Endodermal cell (in vitro differentiated cells): Measurements from ENCODE around the gene PIBF1. TPM values are rescaled to one million over a fixed set of nuclear protein-coding genes. Genes with fewer than 3 reads are reported as not detected.

Experiments used
- DNase-seq: peaks from one replicate; pipeline ENCODE4 v3.0.0-alpha.2; 2017
- H3K27ac ChIP-seq: 2 replicates; pipeline ENCODE4 v1.5.1; 2013; ENCODE audit warnings: mild to moderate bottlenecking, low read depth, low read length, moderate library complexity
- H3K27me3 ChIP-seq: 2 replicates; pipeline ENCODE4 v1.6.1; 2013; ENCODE audit warnings: mild to moderate bottlenecking, low read length, moderate library complexity; ENCODE audit not compliant: insufficient read depth, control insufficient read depth, poor library complexity, severe bottlenecking
- H3K36me3 ChIP-seq: 2 replicates; pipeline ENCODE4 v1.7.0; 2013; ENCODE audit warnings: mild to moderate bottlenecking, low read length, moderate library complexity; ENCODE audit not compliant: control insufficient read depth, insufficient read depth
- H3K4me1 ChIP-seq: one replicate; pipeline ENCODE4 v1.7.0; 2013; ENCODE audit warnings: low read length; ENCODE audit not compliant: control insufficient read depth, insufficient read depth
- H3K4me3 ChIP-seq: 2 replicates; pipeline ENCODE4 v1.5.1; 2013; ENCODE audit warnings: mild to moderate bottlenecking, low read length, moderate library complexity
- H3K9ac ChIP-seq: 2 replicates; pipeline ENCODE4 v1.6.1; 2013; ENCODE audit warnings: mild to moderate bottlenecking, low read length, moderate library complexity; ENCODE audit not compliant: poor library complexity, severe bottlenecking; ENCODE audit errors: extremely low read depth
- H3K9me3 ChIP-seq: 2 replicates; pipeline ENCODE4 v1.6.1; 2013; ENCODE audit warnings: mild to moderate bottlenecking, low read length, moderate library complexity; ENCODE audit not compliant: control insufficient read depth
- H3K27ac Mint-ChIP-seq: 2 replicates; pipeline ENCODE4 v1.8.0; 2020; ENCODE audit warnings: mixed read lengths
- H3K27me3 Mint-ChIP-seq: 2 replicates; pipeline ENCODE4 v1.8.0; 2021; ENCODE audit warnings: mild to moderate bottlenecking, mixed read lengths; ENCODE audit not compliant: insufficient read depth
- H3K36me3 Mint-ChIP-seq: 2 replicates; pipeline ENCODE4 v1.8.0; 2020; ENCODE audit warnings: low read depth, mixed read lengths
- H3K4me1 Mint-ChIP-seq: 2 replicates; pipeline ENCODE4 v1.8.0; 2020; ENCODE audit warnings: mixed read lengths
- H3K4me3 Mint-ChIP-seq: 2 replicates; pipeline ENCODE4 v1.8.0; 2020; ENCODE audit warnings: mild to moderate bottlenecking, moderate library complexity, mixed read lengths
- H3K9me3 Mint-ChIP-seq: 2 replicates; pipeline ENCODE4 v1.8.0; 2020; ENCODE audit warnings: mild to moderate bottlenecking, mixed read lengths
- CTCF ChIP-seq: fragments of 200-600 bp; sonication (generic); conservative IDR thresholded peaks from 2 replicates; pipeline ENCODE4 v1.5.0; 2021; ENCODE audit warnings: antibody characterized with exemption, mild to moderate bottlenecking
- WGBS, 2 experiments: methylation state at CpG; one replicate each; pipeline versions ENCODE4 v1.1.5 to v1.1.7; 2013; ENCODE audit warnings: missing lambda C conversion rate in 2 of 2, mixed read lengths in 1 of 2; ENCODE audit not compliant: insufficient coverage in 1 of 2, insufficient read length in 1 of 2; 5-methylcytosine and 5-hydroxymethylcytosine counted together
- total RNA-seq, 2 donors: library from RNA; stranded (reverse); fragmentation: NEBNext Ultra II Directional in 1 of 2; extraction: Animal tissue kit (Norgen Biotek cat#: 25700) in 1 of 2; gene quantifications; 2 replicates in 1 of 2; 3 replicates in 1 of 2; pipeline ENCODE4 v1.2.1, GENCODE V29; 2021

PIBF1 gene
- total RNA-seq, 2 donors from 2014 or later: 25.6 to 35.2 TPM

- no peaks in the 10 kb centered on the region for H3K9me3 ChIP-seq
- H3K27ac Mint-ChIP-seq: no peak overlapping the region
- no peak overlapping the region for H3K4me3 ChIP-seq
- H3K27me3 Mint-ChIP-seq: no peaks in the 10 kb centered on the region
- peaks cover 4% of the 10 kb centered on the region for H3K36me3 Mint-ChIP-seq
- peaks cover 8% of the 10 kb centered on the region for H3K4me1 ChIP-seq
- no peak overlapping the region for H3K9ac ChIP-seq
- no peak overlapping the region for H3K4me3 Mint-ChIP-seq
- H3K4me1 Mint-ChIP-seq: peaks cover 12% of the 10 kb centered on the region
- H3K27me3 ChIP-seq: no peaks in the 10 kb centered on the region
- no peaks in the 10 kb centered on the region for H3K9me3 Mint-ChIP-seq
- no peak for DNase-seq
- WGBS, 2 experiments: 97 to 98% methylated on average over 4 to 5 of the region's 5 CpGs
- no peak for TF ChIP-seq CTCF
- no peak overlapping the region for H3K27ac ChIP-seq
- no peaks in the 10 kb centered on the region for H3K36me3 ChIP-seq
Observed at GRCh38 chr13:72983085-72983768, 201.3 kb downstream of the PIBF1 start.

GRCh38 chr13:72985610-72986009 is 203.7 kb downstream of the PIBF1 start:
- Histone ChIP-seq H3K4me1 (peaks cover 3% of the 10 kb centered on the region), H3K27me3 (no peaks in the 10 kb centered on the region), H3K9ac (no peak overlapping the region), H3K9me3 (no peaks in the 10 kb centered on the region), H3K4me3 (no peak overlapping the region), H3K27ac (no peak overlapping the region), H3K36me3 (no peaks in the 10 kb centered on the region)
- H3K4me3 Mint-ChIP-seq: no peak overlapping the region
- WGBS, 2 experiments: 100% methylated on average over 1 of the region's 1 CpG
- no peak for DNase-seq
- TF ChIP-seq CTCF: no peak
- H3K36me3 Mint-ChIP-seq: peaks cover 2% of the 10 kb centered on the region
- H3K27me3 Mint-ChIP-seq: no peaks in the 10 kb centered on the region
- no peak overlapping the region for H3K27ac Mint-ChIP-seq
- H3K4me1 Mint-ChIP-seq: peaks cover 5% of the 10 kb centered on the region
- H3K9me3 Mint-ChIP-seq: no peaks in the 10 kb centered on the region

GRCh38 chr13:72986197-72986596 is 204.3 kb downstream of the PIBF1 start:
- no peak for DNase-seq
- H3K4me3 ChIP-seq: no peak overlapping the region
- no peaks in the 10 kb centered on the region for H3K27me3 ChIP-seq
- H3K4me3 Mint-ChIP-seq: no peak overlapping the region
- no peak overlapping the region for H3K27ac ChIP-seq
- no peak for TF ChIP-seq CTCF
- no peaks in the 10 kb centered on the region for H3K36me3 ChIP-seq
- H3K27me3 Mint-ChIP-seq: no peaks in the 10 kb centered on the region
- peaks cover 5% of the 10 kb centered on the region for H3K36me3 Mint-ChIP-seq
- no peaks in the 10 kb centered on the region for H3K9me3 ChIP-seq
- no peak overlapping the region for H3K9ac ChIP-seq
- H3K4me1 Mint-ChIP-seq: peaks cover 5% of the 10 kb centered on the region
- H3K27ac Mint-ChIP-seq: no peak overlapping the region
- peaks cover 3% of the 10 kb centered on the region for H3K4me1 ChIP-seq
- WGBS, 2 experiments: 75% methylated on average over 1 of the region's 1 CpG; no CpG with 5 or more reads in 1 of the 2 experiments
- H3K9me3 Mint-ChIP-seq: no peaks in the 10 kb centered on the region
